H1 (cell line): ENCODE results near the gene TRIM21. TPM values are rescaled to one million over a fixed set of nuclear protein-coding genes. Genes with fewer than 3 reads are reported as not detected.

ENCODE experiments used
- CTCF ChIA-PET: fragments of 300-600 bp; sonication (Branson Sonifier 250); formaldehyde crosslinking; loops from one replicate; lab custom pipeline; 2021; ENCODE audit not compliant: partially characterized antibody; lab: Charles Lee
- POLR2A ChIA-PET: fragments of 300-600 bp; sonication (Branson Sonifier 250); formaldehyde crosslinking; loops from one replicate; lab custom pipeline; 2021; ENCODE audit warnings: inconsistent platforms; ENCODE audit not compliant: partially characterized antibody; lab: Charles Lee
- DNase-seq, 2 experiments: peaks; one replicate each; pipeline versions ENCODE4 v3.0.0 to v3.0.0-alpha.2; 2010 to 2022; ENCODE audit warnings: low spot score in 2 of 2, low read depth in 1 of 2, mixed read lengths in 1 of 2
- FAIRE-seq: peaks from 2 replicates; lab custom pipeline; 2011; peaks lifted over from hg19 to GRCh38; lab: Jason Lieb, UNC
- H2AFZ ChIP-seq: 2 replicates; pipeline ENCODE4 v1.8.1; 2012; ENCODE audit warnings: low read length, inconsistent platforms
- H2AK5ac ChIP-seq: 2 replicates; pipeline ENCODE4 v1.6.1; 2013; ENCODE audit warnings: low read depth, low read length
- H2BK120ac ChIP-seq: replicated peaks from 2 replicates; pipeline ENCODE3; 2013; ENCODE audit warnings: low read depth, low read length, inconsistent platforms
- H2BK12ac ChIP-seq: 2 replicates; pipeline ENCODE4 v1.6.1; 2013; ENCODE audit warnings: low read depth, low read length
- H2BK15ac ChIP-seq: 2 replicates; pipeline ENCODE4 v1.6.1; 2013; ENCODE audit warnings: low read length
- H2BK20ac ChIP-seq: 2 replicates; pipeline ENCODE4 v1.6.1; 2013; ENCODE audit warnings: low read length
- H2BK5ac ChIP-seq: 2 replicates; pipeline ENCODE4 v1.6.1; 2013; ENCODE audit warnings: low read depth, low read length
- H3K14ac ChIP-seq: 2 replicates; pipeline ENCODE4 v1.6.1; 2013; ENCODE audit warnings: inconsistent platforms; ENCODE audit not compliant: insufficient read length
- H3K18ac ChIP-seq: 2 replicates; pipeline ENCODE4 v1.6.1; 2013; ENCODE audit warnings: low read length; ENCODE audit errors: extremely low read depth
- H3K23ac ChIP-seq: 2 replicates; pipeline ENCODE4 v1.6.1; 2013; ENCODE audit warnings: inconsistent platforms; ENCODE audit not compliant: insufficient read length
- H3K23me2 ChIP-seq: 2 replicates; pipeline ENCODE4 v1.6.1; 2013; ENCODE audit warnings: low read depth, low read length
- H3K27ac ChIP-seq: 2 replicates; pipeline ENCODE4 v1.6.1; 2011; ENCODE audit warnings: low read depth, low read length, inconsistent platforms
- H3K27me3 ChIP-seq, 4 experiments: replicated peaks in 1 of 4; 1 replicate in 1 of 4; 2 replicates in 3 of 4; pipeline versions ENCODE4 v1.6.1 to v1.8.1; 2011 to 2013; ENCODE audit warnings: low read length in 3 of 4, mild to moderate bottlenecking in 3 of 4, inconsistent platforms in 2 of 4, mixed read lengths in 2 of 4, moderate library complexity in 1 of 4; ENCODE audit not compliant: control insufficient read depth in 3 of 4, insufficient read depth in 3 of 4; ENCODE audit errors: extremely low read depth in 1 of 4
- H3K36me3 ChIP-seq, 4 experiments: 2 replicates each; pipeline versions ENCODE4 v1.6.1 to v1.8.1; 2011 to 2013; ENCODE audit warnings: mild to moderate bottlenecking in 4 of 4, low read length in 3 of 4, moderate library complexity in 2 of 4, control low read depth in 1 of 4, inconsistent platforms in 1 of 4; ENCODE audit not compliant: insufficient read depth in 4 of 4, control insufficient read depth in 2 of 4
- H3K4ac ChIP-seq: replicated peaks from 2 replicates; pipeline ENCODE3; 2013; ENCODE audit warnings: low read length, low read depth, mixed read lengths, inconsistent platforms; ENCODE audit not compliant: insufficient read length
- H3K4me1 ChIP-seq, 4 experiments: replicated peaks in 1 of 4; 1 replicate in 1 of 4; 2 replicates in 3 of 4; pipeline versions ENCODE4 v1.6.1 to v1.8.1; 2011 to 2013; ENCODE audit warnings: low read length in 3 of 4, inconsistent platforms in 2 of 4, mixed read lengths in 1 of 4; ENCODE audit not compliant: insufficient read depth in 4 of 4, control insufficient read depth in 3 of 4
- H3K4me2 ChIP-seq, 2 experiments: 2 replicates each; pipeline versions ENCODE4 v1.6.1 to v1.8.1; 2011 to 2013; ENCODE audit warnings: low read depth in 2 of 2, low read length in 2 of 2, control low read depth in 1 of 2, inconsistent platforms in 1 of 2, mild to moderate bottlenecking in 1 of 2; ENCODE audit not compliant: insufficient read depth in 1 of 2
- H3K4me3 ChIP-seq, 4 experiments: fragments of 200-600, 300-600 bp in 1 of 4; sonication (generic), shearing (Covaris generic), sonication (Bioruptor Twin) in 1 of 4; 2 replicates each; pipeline versions ENCODE4 v1.5.1 to v1.8.1; 2011 to 2016; ENCODE audit warnings: low read length in 4 of 4, low read depth in 3 of 4, control low read depth in 2 of 4, inconsistent platforms in 2 of 4, mild to moderate bottlenecking in 2 of 4, mixed read lengths in 1 of 4, moderate library complexity in 1 of 4; ENCODE audit not compliant: insufficient read depth in 2 of 4; ENCODE audit errors: extremely low read depth in 1 of 4
- H3K56ac ChIP-seq: replicated peaks from 2 replicates; pipeline ENCODE3; 2013; ENCODE audit warnings: low read depth, mild to moderate bottlenecking, mixed read lengths, low read length, inconsistent platforms; ENCODE audit not compliant: insufficient read length
- H3K79me1 ChIP-seq: 2 replicates; pipeline ENCODE4 v1.6.1; 2013; ENCODE audit warnings: low read depth, low read length, control low read depth
- H3K79me2 ChIP-seq, 2 experiments: 2 replicates each; pipeline versions ENCODE4 v1.6.1 to v1.8.1; 2012 to 2013; ENCODE audit warnings: low read length in 2 of 2, mild to moderate bottlenecking in 2 of 2, inconsistent platforms in 1 of 2; ENCODE audit not compliant: insufficient read depth in 2 of 2, control insufficient read depth in 1 of 2
- H3K9ac ChIP-seq, 4 experiments: replicated peaks in 1 of 4; 1 replicate in 1 of 4; 2 replicates in 3 of 4; pipeline versions ENCODE4 v1.6.1 to v1.8.1; 2011 to 2013; ENCODE audit warnings: low read depth in 3 of 4, low read length in 3 of 4, control low read depth in 2 of 4, mild to moderate bottlenecking in 2 of 4, moderate library complexity in 2 of 4, inconsistent platforms in 1 of 4; ENCODE audit errors: extremely low read depth in 1 of 4
- H3K9me3 ChIP-seq, 2 experiments: 2 replicates each; pipeline versions ENCODE4 v1.6.1 to v1.8.1; 2012 to 2013; ENCODE audit warnings: mild to moderate bottlenecking in 2 of 2, moderate library complexity in 2 of 2, control low read depth in 1 of 2, inconsistent platforms in 1 of 2, low read depth in 1 of 2, low read length in 1 of 2, mixed read lengths in 1 of 2; ENCODE audit not compliant: insufficient read depth in 2 of 2
- H4K20me1 ChIP-seq, 2 experiments: replicated peaks in 1 of 2; 2 replicates each; pipeline versions ENCODE3 to v1.8.1; 2011 to 2013; ENCODE audit warnings: inconsistent platforms in 2 of 2, low read length in 2 of 2, mild to moderate bottlenecking in 1 of 2; ENCODE audit not compliant: insufficient read depth in 2 of 2, control insufficient read depth in 1 of 2
- H4K5ac ChIP-seq: 2 replicates; pipeline ENCODE4 v1.6.1; 2013; ENCODE audit warnings: low read length, low read depth, mixed read lengths, inconsistent platforms; ENCODE audit not compliant: insufficient read length
- H4K8ac ChIP-seq: 2 replicates; pipeline ENCODE4 v1.8.0; 2013; ENCODE audit warnings: mild to moderate bottlenecking, moderate library complexity, low read length, inconsistent platforms; ENCODE audit not compliant: insufficient read depth; ENCODE audit errors: extremely low read depth
- H4K91ac ChIP-seq: replicated peaks from 2 replicates; pipeline ENCODE3; 2013; ENCODE audit warnings: low read length, mixed read lengths, inconsistent platforms; ENCODE audit not compliant: insufficient read length
- KDM5A ChIP-seq: fragments of 200-600 bp; IDR thresholded peaks from 2 replicates; pipeline ENCODE4 v1.7.1; 2012; ENCODE audit warnings: mild to moderate bottlenecking, low read length, inconsistent platforms, mixed read lengths
- ZNF274 ChIP-seq: IDR thresholded peaks from 2 replicates; pipeline ENCODE4 v1.7.0; 2012; ENCODE audit warnings: low read length, borderline replicate concordance; ENCODE audit errors: extremely low read depth
- WGBS, 2 experiments: shearing (Covaris generic) in 1 of 2; methylation state at CpG; one replicate each; pipeline versions ENCODE4 v1.1.6 to v1.1.7; 2013 to 2015; ENCODE audit warnings: low lambda C conversion rate in 2 of 2, mixed read lengths in 2 of 2, inconsistent platforms in 1 of 2, low coverage in 1 of 2, missing lambda C conversion rate in 1 of 2; ENCODE audit not compliant: insufficient replicate concordance in 2 of 2, insufficient coverage in 1 of 2, insufficient read length in 1 of 2; ENCODE audit errors: extremely low coverage in 1 of 2, missing lambda C conversion rate in 1 of 2; 5-methylcytosine and 5-hydroxymethylcytosine counted together
- polyA plus RNA-seq, 7 experiments: library from polyadenylated mRNA; depleted of rRNA in 3 of 7; stranded (reverse) in 5 of 7; unstranded in 2 of 7; fragments of >200 nt in 5 of 7; fragments of 200-250 nt in 2 of 7; gene quantifications; 1 replicate in 5 of 7; 2 replicates in 1 of 7; 4 replicates in 1 of 7; pipeline versions ENCODE4 v1.2.1 to v1.2.3, GENCODE V29; 2011 to 2013; ENCODE audit warnings: missing spikeins in 2 of 7, mixed read lengths in 2 of 7
- total RNA-seq: library from RNA; stranded (reverse); fragmentation: NEBNext Ultra II Directional; extraction: Animal tissue kit (Norgen Biotek cat#: 25700); gene quantifications from 2 replicates; pipeline ENCODE4 v1.2.1, GENCODE V29; 2021

TRIM21 gene
- total and polyA plus RNA-seq, 2 of the 8 experiments (the other 6 are each of a cell fraction or from before 2014, with no cell fraction given): 15.6 to 16.7 TPM

- FAIRE-seq: no peak
- WGBS, 2 experiments: 100% methylated on average over 2 of the region's 2 CpGs; no CpG with 5 or more reads in 1 of the 2 experiments
- H2BK12ac ChIP-seq: no peak overlapping the region
- H2BK5ac ChIP-seq: no peak overlapping the region
- H2AFZ ChIP-seq: no peak overlapping the region
- no peak overlapping the region for H2AK5ac ChIP-seq
- H3K23me2 ChIP-seq: peaks cover 1% of the 10 kb centered on the region; the same call in 1 of the 2 replicates
- no peak overlapping the region for H3K9ac ChIP-seq
- H3K4me2 ChIP-seq: no peak overlapping the region
- no peaks in the 10 kb centered on the region for H3K79me2 ChIP-seq
- H3K4me3 ChIP-seq: no peak overlapping the region
- H2BK15ac ChIP-seq: no peak overlapping the region
- no peak overlapping the region for H4K5ac ChIP-seq
- H3K27me3 ChIP-seq: no peaks in the 10 kb centered on the region
- H3K56ac ChIP-seq: no peak overlapping the region
- H3K27ac ChIP-seq: no peak overlapping the region
- no peak overlapping the region for H4K91ac ChIP-seq
- no peaks in the 10 kb centered on the region for H3K4me1 ChIP-seq
- DNase-seq: no peak
- H3K14ac ChIP-seq: no peak overlapping the region
- CTCF ChIA-PET: interaction anchor here (0.8 kb wide), 1 partner anchor 111 kb away, joined by 5 read pairs; no protein-coding TSS in a partner anchor
- H3K4ac ChIP-seq: no peak overlapping the region
- no peak overlapping the region for H2BK120ac ChIP-seq
- no peak overlapping the region for H3K23ac ChIP-seq
- TF ChIP-seq ZNF274 (no peak), KDM5A (no peak)
- POLR2A ChIA-PET: no interaction called here
- no peaks in the 10 kb centered on the region for H3K79me1 ChIP-seq
- no peak overlapping the region for H3K18ac ChIP-seq
- H2BK20ac ChIP-seq: no peak overlapping the region
- H3K36me3 ChIP-seq: peaks cover 0 to 9% (median 5%) of the 10 kb centered on the region in 4 experiments; a peak in 3 of 8 replicates
- H3K9me3 ChIP-seq: no peaks in the 10 kb centered on the region
- no peaks in the 10 kb centered on the region for H4K20me1 ChIP-seq
- H4K8ac ChIP-seq: no peak overlapping the region
Observed at GRCh38 chr11:4381901-4382300, 11.6 kb downstream of the TRIM21 start.
